Left ventricle myocardium inferior (tissue), 1 donor: Measurements from ENCODE around the gene PROB1. TPM values are rescaled to one million over a fixed set of nuclear protein-coding genes. Genes with fewer than 3 reads are reported as not detected.
"Not testable (repeated sequence)": the region's sequence is repeated elsewhere in the genome, so short reads cannot be mapped to it uniquely, and the experiment has no call there.

Experiments
- DNase-seq: peaks from one replicate; pipeline ENCODE4 v3.0.0-alpha.2; 2020
- H3K27ac ChIP-seq: fragments of 200-600 bp; replicated peaks from 2 replicates; pipeline ENCODE4 v1.8.0; 2021
- H3K27me3 ChIP-seq: fragments of 200-600 bp; 2 replicates; pipeline ENCODE4 v1.8.0; 2021; ENCODE audit warnings: low read depth
- H3K36me3 ChIP-seq: fragments of 200-600 bp; 2 replicates; pipeline ENCODE4 v1.8.0; 2021
- H3K4me1 ChIP-seq: fragments of 200-600 bp; 2 replicates; pipeline ENCODE4 v1.8.0; 2021
- H3K4me3 ChIP-seq: fragments of 200-600 bp; 2 replicates; pipeline ENCODE4 v1.8.0; 2021; ENCODE audit warnings: mild to moderate bottlenecking, moderate library complexity
- H3K9me3 ChIP-seq: fragments of 200-600 bp; replicated peaks from 2 replicates; pipeline ENCODE4 v1.8.0; 2021
- intact Hi-C: fragments of 100-400 bp; cut with micrococcal nuclease; formaldehyde crosslinking; loops from one replicate; pipeline ENCODE4 v1.11.0; 2022
- total RNA-seq: library from RNA; stranded (reverse); fragmentation: NEBNext Ultra II Directional; extraction: Animal tissue kit (Norgen Biotek cat#: 25700); gene quantifications from one replicate; pipeline ENCODE4 v1.2.1, GENCODE V29; 2021
- TF ChIP-seq, protein P1 (sequence below): fragments of 200-600 bp; IDR thresholded peaks from 2 replicates; pipeline ENCODE4 v1.8.0; 2021; ENCODE audit warnings: antibody characterized with exemption, mild to moderate bottlenecking, borderline replicate concordance
- donor health status: DM: no; HTN: yes; CAD: no; lungs with severe emphysema.

PROB1 gene
- total RNA-seq, 1 donor from 2014 or later, result 46.3 TPM

DNA sequence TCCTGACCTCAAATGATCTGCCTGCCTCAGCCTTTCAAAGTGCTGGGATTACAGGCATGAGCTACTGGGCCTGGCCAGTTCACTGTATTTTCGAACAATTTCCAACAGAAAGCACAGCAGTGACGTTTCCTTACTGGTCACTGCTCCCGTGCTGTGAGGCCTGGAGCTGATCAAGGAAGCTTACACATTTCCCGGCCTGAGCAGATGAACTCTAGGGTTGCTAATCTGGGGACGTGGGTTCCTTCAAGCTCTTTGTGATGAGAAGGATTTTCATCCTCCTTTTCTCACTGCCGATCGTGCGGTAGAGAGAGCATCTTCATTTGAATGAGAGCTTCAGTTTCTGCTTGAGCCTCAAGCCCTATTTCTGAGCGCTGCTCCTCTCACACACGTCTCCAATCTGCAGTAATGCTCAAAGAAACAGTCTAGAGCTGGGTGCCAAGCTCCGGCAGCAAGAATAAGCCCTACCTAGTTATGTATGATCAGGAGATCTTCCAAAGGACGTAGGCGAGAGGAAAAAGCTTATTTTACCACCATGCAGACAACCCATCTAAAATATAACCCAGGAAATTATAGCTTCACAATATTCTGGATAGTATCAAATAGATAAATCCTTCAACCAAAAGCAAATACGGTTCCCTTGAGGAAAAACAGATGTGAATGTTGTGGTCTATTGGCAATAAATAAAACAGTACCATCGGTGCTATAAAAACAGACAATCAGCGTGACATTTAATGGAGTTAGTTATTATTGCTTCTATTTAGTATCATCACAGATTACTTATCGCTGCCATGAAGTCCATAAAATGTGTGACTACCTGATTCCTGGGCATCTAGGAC is 16.3 kb upstream of the PROB1 start:
- H3K4me3 ChIP-seq, result no peak overlapping the region
- peak overlapping the region; percentile 91 for H3K27ac ChIP-seq
- H3K36me3 ChIP-seq, result peaks cover 14% of the 10 kb centered on the region
- H3K9me3 ChIP-seq, result no peaks in the 10 kb centered on the region
- no peaks in the 10 kb centered on the region for H3K27me3 ChIP-seq
- peaks cover 48% of the 10 kb centered on the region for H3K4me1 ChIP-seq
- TF ChIP-seq, protein P1, sequence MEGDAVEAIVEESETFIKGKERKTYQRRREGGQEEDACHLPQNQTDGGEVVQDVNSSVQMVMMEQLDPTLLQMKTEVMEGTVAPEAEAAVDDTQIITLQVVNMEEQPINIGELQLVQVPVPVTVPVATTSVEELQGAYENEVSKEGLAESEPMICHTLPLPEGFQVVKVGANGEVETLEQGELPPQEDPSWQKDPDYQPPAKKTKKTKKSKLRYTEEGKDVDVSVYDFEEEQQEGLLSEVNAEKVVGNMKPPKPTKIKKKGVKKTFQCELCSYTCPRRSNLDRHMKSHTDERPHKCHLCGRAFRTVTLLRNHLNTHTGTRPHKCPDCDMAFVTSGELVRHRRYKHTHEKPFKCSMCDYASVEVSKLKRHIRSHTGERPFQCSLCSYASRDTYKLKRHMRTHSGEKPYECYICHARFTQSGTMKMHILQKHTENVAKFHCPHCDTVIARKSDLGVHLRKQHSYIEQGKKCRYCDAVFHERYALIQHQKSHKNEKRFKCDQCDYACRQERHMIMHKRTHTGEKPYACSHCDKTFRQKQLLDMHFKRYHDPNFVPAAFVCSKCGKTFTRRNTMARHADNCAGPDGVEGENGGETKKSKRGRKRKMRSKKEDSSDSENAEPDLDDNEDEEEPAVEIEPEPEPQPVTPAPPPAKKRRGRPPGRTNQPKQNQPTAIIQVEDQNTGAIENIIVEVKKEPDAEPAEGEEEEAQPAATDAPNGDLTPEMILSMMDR, result no peak
- intact Hi-C loops, result no loop called here
- DNase-seq, result no peak

- peak overlapping the region; percentile 91 for H3K27ac ChIP-seq
- TF ChIP-seq, protein P1, result no peak
- intact Hi-C loops, result no loop called here
- H3K4me1 ChIP-seq, result peaks cover 39% of the 10 kb centered on the region
- DNase-seq, result no peak
- H3K4me3 ChIP-seq, result no peak overlapping the region
- H3K27me3 ChIP-seq, result no peaks in the 10 kb centered on the region
- no peaks in the 10 kb centered on the region for H3K9me3 ChIP-seq
- peaks cover 14% of the 10 kb centered on the region for H3K36me3 ChIP-seq
Observed at GRCh38 chr5:139410121-139410992, 15.5 kb upstream of the PROB1 start.

DNA sequence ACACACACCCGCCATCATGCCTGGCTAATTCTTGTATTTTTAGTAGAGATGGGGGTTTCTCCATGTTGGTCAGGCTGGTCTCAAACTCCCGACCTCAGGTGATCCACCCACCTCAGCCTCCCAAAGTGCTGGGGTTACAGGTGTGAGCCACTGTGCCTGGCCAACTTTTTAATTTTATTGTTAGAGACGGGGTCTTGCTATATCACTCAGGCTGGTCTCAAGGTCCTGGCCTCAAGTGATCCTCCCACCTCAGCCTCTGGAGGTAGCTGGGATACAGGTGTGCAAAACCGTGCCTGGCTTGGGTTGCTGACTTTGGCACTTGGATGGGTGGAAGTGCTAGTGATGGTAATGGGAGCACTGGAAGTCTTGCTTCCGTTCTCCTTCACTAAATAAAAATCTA is 14.2 kb upstream of the PROB1 start:
- Histone ChIP-seq H3K4me1 (peaks cover 34% of the 10 kb centered on the region), H3K36me3 (peaks cover 14% of the 10 kb centered on the region)
- DNase-seq, intact Hi-C loops, H3K27ac ChIP-seq, H3K27me3 ChIP-seq, H3K9me3 ChIP-seq, H3K4me3 ChIP-seq: not testable (repeated sequence)

GRCh38 chr5:139408191-139408590 is 13.3 kb upstream of the PROB1 start:
- intact Hi-C loops, result no loop called here
- H3K27me3 ChIP-seq, result no peaks in the 10 kb centered on the region
- peaks cover 30% of the 10 kb centered on the region for H3K4me1 ChIP-seq
- no peak overlapping the region for H3K27ac ChIP-seq
- TF ChIP-seq, protein P1, result no peak
- H3K9me3 ChIP-seq, result no peaks in the 10 kb centered on the region
- no peak for DNase-seq
- peaks cover 14% of the 10 kb centered on the region for H3K36me3 ChIP-seq
- no peak overlapping the region for H3K4me3 ChIP-seq

GRCh38 chr5:139407517-139407916 is 12.6 kb upstream of the PROB1 start:
- no peak for DNase-seq
- peaks cover 7% of the 10 kb centered on the region for H3K36me3 ChIP-seq
- intact Hi-C loops, result no loop called here
- no peak overlapping the region for H3K4me3 ChIP-seq
- TF ChIP-seq, protein P1, result no peak
- H3K27me3 ChIP-seq, result no peaks in the 10 kb centered on the region
- no peak overlapping the region for H3K27ac ChIP-seq
- no peaks in the 10 kb centered on the region for H3K9me3 ChIP-seq
- H3K4me1 ChIP-seq, result peaks cover 36% of the 10 kb centered on the region
